Heart left ventricle (tissue), 16 donors: ENCODE data around the gene BTRC. TPM values are rescaled to one million over a fixed set of nuclear protein-coding genes. Genes with fewer than 3 reads are reported as not detected.

Source experiments
- ATAC-seq, 4 donors: fragments of 200-7000 bp; cut with Tn5 transposase; one replicate each; pipeline ENCODE4 v1.9.1; 2020 to 2022; ENCODE audit warnings: moderate library complexity in 4 of 4, mild to moderate bottlenecking in 3 of 4, moderate number of reproducible peaks in 1 of 4
- DNase-seq, 5 donors: peaks; one replicate each; pipeline ENCODE4 v3.0.0-alpha.2; 2020
- H3K27ac ChIP-seq, 12 donors: fragments of 200-600 bp; sonication (generic) in 4 of 12; one replicate each; pipeline versions ENCODE4 v1.5.0 to v1.8.0; 2016 to 2022; ENCODE audit warnings: mild to moderate bottlenecking in 2 of 12
- H3K27me3 ChIP-seq, 9 donors: fragments of 200-600 bp; sonication (generic) in 2 of 9; one replicate each; pipeline versions ENCODE4 v1.5.1 to v1.8.0; 2016 to 2022; ENCODE audit warnings: mild to moderate bottlenecking in 3 of 9
- H3K36me3 ChIP-seq, 9 donors: fragments of 200-600 bp; sonication (generic) in 2 of 9; one replicate each; pipeline versions ENCODE4 v1.5.0 to v1.8.0; 2018 to 2022; ENCODE audit warnings: mild to moderate bottlenecking in 2 of 9
- H3K4me1 ChIP-seq, 12 donors: fragments of 200-600 bp; sonication (generic) in 4 of 12; one replicate each; pipeline versions ENCODE4 v1.5.0 to v1.8.0; 2016 to 2022; ENCODE audit warnings: mild to moderate bottlenecking in 3 of 12
- H3K4me3 ChIP-seq, 12 donors: fragments of 200-600 bp; sonication (generic) in 4 of 12; one replicate each; pipeline versions ENCODE4 v1.5.0 to v1.8.0; 2017 to 2022; ENCODE audit warnings: mild to moderate bottlenecking in 9 of 12, moderate library complexity in 4 of 12
- H3K9me3 ChIP-seq, 12 donors: fragments of 200-600 bp; sonication (generic) in 4 of 12; one replicate each; pipeline versions ENCODE4 v1.5.0 to v1.8.0; 2016 to 2022; ENCODE audit warnings: mild to moderate bottlenecking in 1 of 12
- POLR2A ChIP-seq, 2 donors: fragments of 450-650 bp; IDR thresholded peaks; one replicate each; pipeline ENCODE4 v1.6.1; 2017; ENCODE audit warnings: antibody characterized with exemption in 2 of 2, mild to moderate bottlenecking in 2 of 2, moderate library complexity in 2 of 2
- WGBS, 4 donors: extraction: QIAGEN DNeasy Blood & Tissue Kit in 2 of 4; methylation state at CpG; one replicate each; pipeline versions ENCODE4 v1.1.5 to v1.1.7; 2013 to 2018; 5-methylcytosine and 5-hydroxymethylcytosine counted together
- intact Hi-C, 10 donors: fragments of 100-400 bp; cut with DNase I; formaldehyde crosslinking; loops; one replicate each; pipeline versions ENCODE4 v1.11.1 to v1.14.2; 2022
- polyA plus RNA-seq, 2 donors: library from polyadenylated mRNA; stranded (reverse); fragments of 200-250 nt; gene quantifications; one replicate each; pipeline ENCODE4 v1.2.3, GENCODE V29; 2013
- total RNA-seq, 9 donors: library from RNA; depleted of rRNA in 2 of 9; stranded (reverse); fragments of >200 nt in 2 of 9; fragmentation: NEBNext Ultra II Directional in 3 of 9; extraction: Animal tissue kit (Norgen Biotek cat#: 25700) in 3 of 9; gene quantifications; one replicate each; pipeline versions ENCODE4 v1.1.0 to v1.2.4, GENCODE V29; 2016 to 2023
- TF ChIP-seq, protein P1 (sequence below), 12 donors: fragments of 200-600 bp; sonication (generic) in 4 of 12; IDR thresholded peaks; one replicate each; pipeline versions ENCODE4 v1.5.0 to v1.8.0; 2018 to 2022; ENCODE audit warnings: antibody characterized with exemption in 12 of 12, mild to moderate bottlenecking in 5 of 12
- donor health status: ischemic (EF 13 %, LVEDD 7.1; RV severe dilation, severe dysfunction).
- donor health status: healthy with polysubstance abuse.
- donor health status: DM: no; HTN: yes; CAD: no.
- donor health status: DM: no; HTN: no; CAD: no.
- donor health status: ischemic (EF 25% LVEDD 6.9; RV normal size, moderate dysfunction).
- donor health status: ischemic (EF 25% LVEDD 5.7; RV mildly dilated, moderate dysfunction).
- donor health status: healthy.
- donor health status: DM: yes; HTN: yes; CAD: no.
- donor health status: ischemic (EF 35%, LVEDD 5.7; RV mildly dilated, moderate dysfunction).
- donor health status: nonischemic (EF 11% LVEDD 7.7; RV severe dilation, severe dysfunction).
- donor health status: DM: yes; HTN: yes; CAD: no.
- donor health status: PGD.
- donor health status: ischemic (EF 29% LVEDD 5.4; RV normal size, mild dysfunction).
- donor health status: nonischemic (EF 23%, LVEDD 6.1; RV moderate dilation, normal function).

BTRC gene
- total and polyA plus RNA-seq, 11 donors: 10.7 to 53.5 (median 32.1) TPM

DNA sequence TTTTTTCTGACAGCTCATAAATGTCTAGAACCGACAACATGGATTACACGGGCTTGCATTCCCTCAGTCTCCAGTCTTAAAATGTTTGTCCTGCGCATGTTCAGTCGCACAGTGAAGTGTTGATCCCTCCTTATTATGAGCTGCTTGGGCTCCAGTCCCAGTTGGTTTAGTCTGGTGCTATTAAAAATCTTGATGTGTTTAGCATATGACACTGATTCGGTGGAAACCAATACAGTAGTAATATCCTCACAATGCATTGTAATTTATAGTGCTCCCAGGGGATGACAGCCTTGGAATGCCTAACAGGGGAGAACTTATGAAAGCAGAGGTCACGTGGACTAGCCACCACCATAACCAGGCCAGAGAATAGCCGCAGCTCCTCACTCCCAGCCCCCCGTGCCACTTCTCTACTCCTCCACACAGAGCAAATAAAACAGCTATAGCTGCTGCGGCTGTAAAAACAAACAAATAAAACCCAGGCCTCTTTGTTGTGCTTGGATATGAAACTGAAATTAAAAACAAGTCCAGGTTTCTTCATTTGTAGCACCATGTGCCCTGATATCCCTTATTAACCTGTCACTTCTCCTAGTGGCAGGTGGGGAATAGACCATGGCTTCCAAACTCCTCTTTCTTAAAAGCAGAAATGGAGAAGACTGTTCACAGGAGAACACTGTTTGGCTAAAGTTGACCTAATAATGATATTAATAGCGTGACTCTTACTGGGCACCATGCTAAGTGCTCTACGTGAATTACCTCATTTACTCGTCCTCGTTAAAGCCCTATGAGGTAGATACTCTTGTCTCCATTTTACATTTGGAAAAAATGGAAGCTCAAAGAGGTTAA is 241.8 kb downstream of the BTRC start:
- 56 to 75% (median 61%) methylated on average over 13 of the region's 13 CpGs for WGBS, 4 donors
- H3K27ac ChIP-seq: peak overlapping the region in 2 of 12 donors; percentile 5 to 39

DNA sequence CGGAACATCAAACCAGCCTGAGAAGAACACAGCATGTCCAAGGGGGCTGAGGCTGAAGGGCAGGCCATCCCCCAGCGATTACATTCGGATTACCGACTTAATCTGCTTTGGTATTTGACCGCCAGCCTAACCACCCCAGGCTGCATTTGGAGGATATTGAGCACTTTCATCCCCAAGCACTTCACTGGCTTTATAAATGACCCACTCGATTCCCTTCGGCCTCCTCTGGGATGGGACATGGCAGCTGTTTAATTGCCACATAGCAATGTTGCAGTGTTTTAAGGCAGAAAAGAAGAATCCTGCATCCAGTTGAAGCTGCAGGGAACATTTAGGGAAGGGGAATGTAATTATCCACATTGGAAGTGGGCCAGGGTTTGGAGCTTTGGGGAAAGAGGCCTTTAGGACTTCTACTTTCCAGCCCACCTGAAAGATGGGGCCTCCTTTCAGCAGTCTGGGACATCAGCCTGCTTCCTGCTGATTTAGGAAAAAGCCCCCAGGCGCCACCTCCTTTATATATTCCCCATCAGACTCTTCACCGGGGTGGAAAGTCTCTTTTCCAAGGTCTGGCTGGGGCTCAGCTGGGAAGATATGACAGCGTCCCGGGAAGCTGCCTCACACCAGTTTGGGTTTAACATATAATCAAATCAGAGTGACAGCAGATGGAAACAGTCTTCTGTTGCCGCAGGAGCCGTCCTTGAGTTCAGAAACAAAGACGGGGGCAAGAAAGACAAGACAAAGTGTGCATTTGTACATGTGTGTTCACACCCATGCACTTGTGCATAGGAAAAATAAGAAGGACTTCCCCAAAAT is 243.3 kb downstream of the BTRC start:
- no peak for TF ChIP-seq POLR2A (IDR thresholded peaks at IDR 0.05)
- TF ChIP-seq, protein P1, sequence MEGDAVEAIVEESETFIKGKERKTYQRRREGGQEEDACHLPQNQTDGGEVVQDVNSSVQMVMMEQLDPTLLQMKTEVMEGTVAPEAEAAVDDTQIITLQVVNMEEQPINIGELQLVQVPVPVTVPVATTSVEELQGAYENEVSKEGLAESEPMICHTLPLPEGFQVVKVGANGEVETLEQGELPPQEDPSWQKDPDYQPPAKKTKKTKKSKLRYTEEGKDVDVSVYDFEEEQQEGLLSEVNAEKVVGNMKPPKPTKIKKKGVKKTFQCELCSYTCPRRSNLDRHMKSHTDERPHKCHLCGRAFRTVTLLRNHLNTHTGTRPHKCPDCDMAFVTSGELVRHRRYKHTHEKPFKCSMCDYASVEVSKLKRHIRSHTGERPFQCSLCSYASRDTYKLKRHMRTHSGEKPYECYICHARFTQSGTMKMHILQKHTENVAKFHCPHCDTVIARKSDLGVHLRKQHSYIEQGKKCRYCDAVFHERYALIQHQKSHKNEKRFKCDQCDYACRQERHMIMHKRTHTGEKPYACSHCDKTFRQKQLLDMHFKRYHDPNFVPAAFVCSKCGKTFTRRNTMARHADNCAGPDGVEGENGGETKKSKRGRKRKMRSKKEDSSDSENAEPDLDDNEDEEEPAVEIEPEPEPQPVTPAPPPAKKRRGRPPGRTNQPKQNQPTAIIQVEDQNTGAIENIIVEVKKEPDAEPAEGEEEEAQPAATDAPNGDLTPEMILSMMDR (IDR thresholded peaks at IDR 0.05): no peak
- ATAC-seq (no peak), DNase-seq (no peak)
- peaks cover 0 to 24% (median 7%) of the 10 kb centered on the region in 12 donors for H3K4me1 ChIP-seq
- H3K36me3 ChIP-seq: peaks cover 0 to 18% (median 0%) of the 10 kb centered on the region in 9 donors
- intact Hi-C loops: no loop called here
- no peaks in the 10 kb centered on the region for H3K27me3 ChIP-seq
- H3K4me3 ChIP-seq: no peak overlapping the region
- no peaks in the 10 kb centered on the region for H3K9me3 ChIP-seq
- 82 to 85% (median 84%) methylated on average over 14 of the region's 14 CpGs for WGBS, 4 donors
- no peak overlapping the region for H3K27ac ChIP-seq

More for the DNA sequence above, 241.8 kb downstream of the BTRC start:
- Histone ChIP-seq H3K4me3 (no peak overlapping the region), H3K36me3 (peaks cover 0 to 18% (median 0%) of the 10 kb centered on the region in 9 donors), H3K4me1 (peaks cover 0 to 15% (median 2%) of the 10 kb centered on the region in 12 donors), H3K9me3 (no peaks in the 10 kb centered on the region), H3K27me3 (no peaks in the 10 kb centered on the region)
- DNase-seq (peak in 2 of 5 donors; percentile 38), ATAC-seq (peak in 3 of 4 donors; percentile 53 to 87 (median 59))
- intact Hi-C loops: no loop called here
- no peak for TF ChIP-seq POLR2A (IDR thresholded peaks at IDR 0.05)
- TF ChIP-seq, protein P1 (IDR thresholded peaks at IDR 0.05): no peak

DNA sequence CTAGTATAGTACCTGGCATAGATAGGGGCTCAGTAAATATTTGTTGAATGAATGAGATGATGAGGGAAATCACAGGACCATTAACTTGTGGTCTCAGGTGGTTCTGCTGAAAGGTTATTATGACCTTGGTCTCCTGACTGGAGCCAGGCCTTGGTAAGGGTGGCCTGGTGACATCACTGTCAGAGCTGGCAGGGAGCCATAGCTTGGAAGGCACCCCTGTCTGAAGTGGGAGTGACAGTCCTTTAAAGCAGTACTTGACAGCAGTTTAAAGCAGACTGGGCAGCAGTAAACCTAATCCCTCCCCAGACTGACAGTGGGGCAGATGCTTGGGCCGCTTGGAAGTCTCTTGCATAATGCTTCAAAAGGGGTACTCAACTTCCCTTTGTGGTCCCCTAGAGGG is 247.6 kb downstream of the BTRC start:
- 31 to 60% (median 47%) methylated on average over 1 of the region's 1 CpG for WGBS, 4 donors
- DNase-seq (peak in 4 of 5 donors; percentile 43 to 77 (median 58)), ATAC-seq (peak; percentile 59 to 86 (median 75))
- no peak overlapping the region for H3K27ac ChIP-seq
- TF ChIP-seq, protein P1 (IDR thresholded peaks at IDR 0.05): no peak
- TF ChIP-seq POLR2A (IDR thresholded peaks at IDR 0.05): no peak
- H3K4me1 ChIP-seq: peaks cover 0 to 16% (median 4%) of the 10 kb centered on the region in 12 donors
- intact Hi-C loops: loop anchor here in 3 of 10 donors (5.0 to 10.0 kb wide), 3 partner anchors 93 to 473 kb away; partner anchors contain the start of genes FBXW4 (in 1 of the 3) and NPM3 (in 1 of the 3)
- H3K27me3 ChIP-seq: no peaks in the 10 kb centered on the region
- no peak overlapping the region for H3K4me3 ChIP-seq
- peaks cover 0 to 42% (median 14%) of the 10 kb centered on the region in 9 donors for H3K36me3 ChIP-seq
- no peaks in the 10 kb centered on the region for H3K9me3 ChIP-seq
